Colonic mucosa (tissue), 4 donors: ENCODE data around the gene WNK1. TPM values are rescaled to one million over a fixed set of nuclear protein-coding genes. Genes with fewer than 3 reads are reported as not detected.

Experiments
- DNase-seq: peaks from one replicate; pipeline ENCODE4 v3.0.0-alpha.2; 2020
- H3K27ac ChIP-seq: fragments of 200-600 bp; one replicate; pipeline ENCODE4 v1.8.0; 2021
- H3K27me3 ChIP-seq: fragments of 200-600 bp; one replicate; pipeline ENCODE4 v1.8.0; 2021
- H3K36me3 ChIP-seq: fragments of 200-600 bp; one replicate; pipeline ENCODE4 v1.8.0; 2021
- H3K4me1 ChIP-seq: fragments of 200-600 bp; one replicate; pipeline ENCODE4 v1.8.0; 2021; ENCODE audit warnings: mild to moderate bottlenecking
- H3K4me3 ChIP-seq: fragments of 200-600 bp; one replicate; pipeline ENCODE4 v1.8.0; 2021
- H3K9ac ChIP-seq, 2 donors: one replicate each; pipeline ENCODE4 v1.7.0; 2013; ENCODE audit warnings: control low read depth in 2 of 2, low read depth in 2 of 2, low read length in 2 of 2
- H3K9me3 ChIP-seq: fragments of 200-600 bp; one replicate; pipeline ENCODE4 v1.8.0; 2021
- intact Hi-C: fragments of 100-400 bp; cut with DNase I; formaldehyde crosslinking; loops from one replicate; pipeline ENCODE4 v1.14.1; 2022
- total RNA-seq, 2 donors: library from RNA; stranded (reverse); fragmentation: NEBNext Ultra II Directional in 1 of 2; extraction: Animal tissue kit (Norgen Biotek cat#: 25700) in 1 of 2; gene quantifications; one replicate each; pipeline ENCODE4 v1.2.1, GENCODE V29; 2021
- TF ChIP-seq, protein P1 (sequence below): fragments of 200-600 bp; IDR thresholded peaks from one replicate; pipeline ENCODE4 v1.8.0; 2022; ENCODE audit warnings: antibody characterized with exemption, mild to moderate bottlenecking
- donor health status: healthy.
- donor health status: DM: no; HTN: no; CAD: no.
- donor health status: DM: no; HTN: no; CAD: no.

Gene WNK1
- total RNA-seq, 2 donors from 2014 or later, result 81.8 to 85.8 TPM

DNA sequence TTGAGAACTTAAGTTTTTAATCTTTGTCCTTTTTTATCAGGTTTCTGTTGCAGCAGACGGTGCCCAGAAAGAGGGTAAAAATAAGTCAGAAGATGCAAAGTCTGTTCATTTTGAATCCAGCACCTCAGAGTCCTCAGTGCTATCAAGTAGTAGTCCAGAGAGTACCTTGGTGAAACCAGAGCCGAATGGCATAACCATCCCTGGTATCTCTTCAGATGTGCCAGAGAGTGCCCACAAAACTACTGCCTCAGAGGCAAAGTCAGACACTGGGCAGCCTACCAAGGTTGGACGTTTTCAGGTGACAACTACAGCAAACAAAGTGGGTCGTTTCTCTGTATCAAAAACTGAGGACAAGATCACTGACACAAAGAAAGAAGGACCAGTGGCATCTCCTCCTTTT lies 143.7 kb downstream of the WNK1 start:
- peaks cover 7% of the 10 kb centered on the region for H3K36me3 ChIP-seq
- no peak overlapping the region for H3K9ac ChIP-seq
- H3K4me3 ChIP-seq, result no peak overlapping the region
- DNase-seq, result no peak
- TF ChIP-seq, protein P1, sequence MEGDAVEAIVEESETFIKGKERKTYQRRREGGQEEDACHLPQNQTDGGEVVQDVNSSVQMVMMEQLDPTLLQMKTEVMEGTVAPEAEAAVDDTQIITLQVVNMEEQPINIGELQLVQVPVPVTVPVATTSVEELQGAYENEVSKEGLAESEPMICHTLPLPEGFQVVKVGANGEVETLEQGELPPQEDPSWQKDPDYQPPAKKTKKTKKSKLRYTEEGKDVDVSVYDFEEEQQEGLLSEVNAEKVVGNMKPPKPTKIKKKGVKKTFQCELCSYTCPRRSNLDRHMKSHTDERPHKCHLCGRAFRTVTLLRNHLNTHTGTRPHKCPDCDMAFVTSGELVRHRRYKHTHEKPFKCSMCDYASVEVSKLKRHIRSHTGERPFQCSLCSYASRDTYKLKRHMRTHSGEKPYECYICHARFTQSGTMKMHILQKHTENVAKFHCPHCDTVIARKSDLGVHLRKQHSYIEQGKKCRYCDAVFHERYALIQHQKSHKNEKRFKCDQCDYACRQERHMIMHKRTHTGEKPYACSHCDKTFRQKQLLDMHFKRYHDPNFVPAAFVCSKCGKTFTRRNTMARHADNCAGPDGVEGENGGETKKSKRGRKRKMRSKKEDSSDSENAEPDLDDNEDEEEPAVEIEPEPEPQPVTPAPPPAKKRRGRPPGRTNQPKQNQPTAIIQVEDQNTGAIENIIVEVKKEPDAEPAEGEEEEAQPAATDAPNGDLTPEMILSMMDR, result no peak
- H3K27ac ChIP-seq, result no peak overlapping the region
- intact Hi-C loops, result no loop called here
- H3K9me3 ChIP-seq, result no peaks in the 10 kb centered on the region
- H3K27me3 ChIP-seq, result no peaks in the 10 kb centered on the region
- H3K4me1 ChIP-seq, result no peaks in the 10 kb centered on the region

DNA sequence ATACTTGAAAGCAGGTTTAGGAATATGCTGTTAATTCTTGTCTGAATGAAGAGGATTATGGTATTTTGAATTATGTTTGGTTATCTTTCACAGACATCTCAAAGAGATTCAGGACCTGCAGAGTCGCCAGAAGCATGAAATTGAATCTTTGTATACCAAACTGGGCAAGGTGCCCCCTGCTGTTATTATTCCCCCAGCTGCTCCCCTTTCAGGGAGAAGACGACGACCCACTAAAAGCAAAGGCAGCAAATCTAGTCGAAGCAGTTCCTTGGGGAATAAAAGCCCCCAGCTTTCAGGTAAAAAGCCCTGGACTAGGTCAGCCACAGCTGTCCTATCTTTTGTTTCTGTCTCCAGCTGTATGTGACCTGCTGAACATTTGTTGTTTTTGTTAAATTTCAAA lies 145.0 kb downstream of the WNK1 start:
- Histone ChIP-seq H3K9me3 (no peaks in the 10 kb centered on the region), H3K27me3 (no peaks in the 10 kb centered on the region), H3K4me1 (no peaks in the 10 kb centered on the region), H3K9ac (no peak overlapping the region), H3K4me3 (no peak overlapping the region), H3K27ac (no peak overlapping the region), H3K36me3 (peaks cover 10% of the 10 kb centered on the region)
- DNase-seq, result no peak
- intact Hi-C loops, result no loop called here
- TF ChIP-seq, protein P1, result no peak

DNA sequence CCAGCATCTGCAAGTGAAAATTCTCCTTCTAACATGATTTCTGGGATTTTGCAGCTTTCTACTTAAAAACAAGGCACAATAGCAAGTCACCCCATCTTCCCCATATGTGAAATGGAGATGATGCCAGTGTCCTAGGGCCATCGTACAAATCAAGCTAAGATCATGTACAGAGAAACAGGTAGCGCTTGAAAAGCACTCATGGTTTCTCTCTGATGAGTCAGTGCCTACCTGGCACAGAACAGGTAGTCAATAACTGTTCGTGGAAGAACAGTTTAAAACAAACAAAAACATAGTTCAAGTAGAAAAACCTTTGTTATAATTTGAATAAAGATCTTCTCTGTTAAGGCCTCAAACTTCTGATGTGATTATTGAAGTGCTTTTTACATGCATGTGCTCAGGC lies 150.2 kb downstream of the WNK1 start:
- no peak overlapping the region for H3K9ac ChIP-seq
- no peak overlapping the region for H3K27ac ChIP-seq
- H3K4me1 ChIP-seq, result no peaks in the 10 kb centered on the region
- TF ChIP-seq, protein P1, result no peak
- no peaks in the 10 kb centered on the region for H3K27me3 ChIP-seq
- DNase-seq, result no peak
- intact Hi-C loops, result no loop called here
- no peak overlapping the region for H3K4me3 ChIP-seq
- H3K9me3 ChIP-seq, result no peaks in the 10 kb centered on the region
- peaks cover 3% of the 10 kb centered on the region for H3K36me3 ChIP-seq

DNA sequence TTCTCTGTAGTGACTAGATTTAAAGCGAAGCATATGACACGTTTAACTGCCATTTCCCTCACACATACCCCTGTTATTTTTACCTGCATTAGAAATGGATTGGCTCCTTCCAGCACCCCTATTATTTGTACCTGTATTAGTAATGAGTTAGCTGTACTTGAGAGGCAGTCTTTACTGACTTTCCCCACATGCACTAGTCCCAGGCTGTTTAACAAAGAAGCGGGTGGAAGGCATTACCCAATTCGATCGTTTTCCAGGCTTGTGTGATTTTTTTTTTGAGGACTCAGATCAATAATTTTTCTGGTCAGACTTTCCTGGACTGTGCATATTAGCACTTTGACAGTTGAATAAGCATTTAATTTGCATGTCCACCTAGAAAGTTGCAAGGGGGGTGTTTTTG lies 150.7 kb downstream of the WNK1 start:
- intact Hi-C loops, result no loop called here
- Histone ChIP-seq H3K9ac (no peak overlapping the region), H3K27me3 (no peaks in the 10 kb centered on the region), H3K27ac (no peak overlapping the region), H3K36me3 (peaks cover 4% of the 10 kb centered on the region), H3K4me3 (no peak overlapping the region), H3K4me1 (no peaks in the 10 kb centered on the region), H3K9me3 (no peaks in the 10 kb centered on the region)
- TF ChIP-seq, protein P1, result no peak
- DNase-seq, result no peak

DNA sequence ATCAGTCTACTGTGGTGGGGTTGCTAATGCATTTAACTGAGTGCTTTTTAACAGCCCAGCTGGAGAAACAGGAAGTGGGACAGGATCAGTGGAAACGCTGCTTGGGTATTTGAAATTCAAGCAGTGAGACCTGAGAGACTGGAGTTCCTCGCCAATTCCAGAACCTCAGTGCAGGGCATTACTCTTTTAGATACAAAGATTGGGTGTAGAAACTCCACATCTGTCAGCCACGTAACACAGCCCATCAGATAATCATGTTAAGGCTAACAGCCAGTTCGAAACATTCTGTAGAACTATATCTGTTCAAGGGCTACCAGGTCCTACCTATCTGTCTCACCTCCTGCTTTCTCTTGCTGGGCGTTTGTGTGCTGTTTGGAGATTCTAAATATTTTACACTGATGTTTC lies 151.6 kb downstream of the WNK1 start:
- H3K4me1 ChIP-seq, result no peaks in the 10 kb centered on the region
- no peak overlapping the region for H3K9ac ChIP-seq
- H3K27me3 ChIP-seq, result no peaks in the 10 kb centered on the region
- peaks cover 9% of the 10 kb centered on the region for H3K36me3 ChIP-seq
- intact Hi-C loops, result no loop called here
- H3K4me3 ChIP-seq, result no peak overlapping the region
- no peak overlapping the region for H3K27ac ChIP-seq
- no peak for DNase-seq
- TF ChIP-seq, protein P1, result no peak
- no peaks in the 10 kb centered on the region for H3K9me3 ChIP-seq
